ENCODE data around the gene AGPAT3. TPM values are rescaled to one million over a fixed set of nuclear protein-coding genes. Genes with fewer than 3 reads are reported as not detected.

Gene AGPAT3
- 100 to 1,000 TPM in 3 of 4 donors, 10 to 100 TPM in 1; 63.5 to 225 (median 161) TPM for total RNA-seq

DNA sequence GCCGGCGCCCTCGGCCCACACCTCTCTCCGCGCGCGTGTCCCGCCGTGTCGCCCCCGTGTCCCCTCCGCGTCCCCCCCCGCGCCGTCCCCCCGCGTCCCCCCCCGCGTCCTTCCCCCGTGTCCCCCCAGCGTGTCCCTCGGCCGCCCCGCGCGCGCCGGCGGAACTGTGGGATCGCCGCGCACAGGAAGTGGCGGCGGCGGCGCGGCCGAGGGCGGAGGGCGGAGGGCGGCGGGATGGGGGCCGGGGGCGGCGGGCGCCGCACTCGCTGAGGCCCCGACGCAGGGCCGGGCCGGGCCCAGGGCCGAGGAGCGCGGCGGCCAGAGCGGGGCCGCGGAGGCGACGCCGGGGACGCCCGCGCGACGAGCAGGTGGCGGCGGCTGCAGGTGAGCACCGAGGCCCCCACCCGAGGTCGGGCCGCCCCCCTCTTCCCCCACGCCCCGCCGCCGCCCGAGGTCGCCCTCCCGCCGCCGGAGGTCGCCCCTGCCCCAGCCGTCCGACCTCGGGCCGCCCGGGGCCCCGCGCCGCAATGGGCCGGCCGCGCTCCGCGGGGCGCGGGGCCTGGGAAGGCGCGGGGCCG is at the start of gene AGPAT3:
Gene AGPAT3, plus strand, starts transcription at position 262 of the 578 bp plus-strand sequence. CDS start 94,459 bp downstream, outside the sequence.
- H3K4me3 ChIP-seq = peak within 1 kb of the TSS; percentile 80 to 96 (median 90)
- peaks cover 0 to 2% (median 0%) of the 10 kb centered on the region in 3 donors for H3K36me3 ChIP-seq
- H3K9me3 ChIP-seq = no peaks in the 10 kb centered on the region
- no peaks in the 10 kb centered on the region for H3K27me3 ChIP-seq
- peak within 1 kb of the TSS; percentile 95 to 99 (median 97) for H3K27ac ChIP-seq
- no peak for DNase-seq
- peaks cover 0 to 43% (median 0%) of the 10 kb centered on the region in 4 donors for H3K4me1 ChIP-seq
- no peak for TF ChIP-seq CTCF (IDR thresholded peaks at IDR 0.05)
- no peak for TF ChIP-seq POLR2A (IDR thresholded peaks at IDR 0.05)

DNA sequence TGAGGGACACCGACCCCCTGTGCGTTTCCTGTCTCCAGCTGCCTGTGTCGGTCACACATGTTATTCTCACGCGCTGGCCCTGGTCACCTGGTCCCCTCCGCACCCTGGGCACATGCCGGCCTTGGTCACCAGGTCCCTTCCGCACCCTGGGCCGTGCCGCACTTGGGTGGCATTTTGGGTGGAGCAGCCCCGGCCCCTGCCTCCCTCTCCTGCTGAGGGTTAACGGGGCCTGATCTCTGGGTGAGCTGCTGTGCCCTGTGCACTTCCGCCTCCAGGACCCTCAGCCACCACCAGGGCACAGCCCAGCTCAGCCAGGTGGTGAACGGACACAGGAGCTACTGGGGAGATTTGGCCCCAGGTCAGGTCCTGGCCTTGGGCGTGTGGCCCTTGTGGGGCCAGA is 49.0 kb upstream of the AGPAT3 start:
- peaks cover 0 to 12% (median 0%) of the 10 kb centered on the region in 4 donors for H3K9me3 ChIP-seq
- no peak overlapping the region for H3K4me3 ChIP-seq
- H3K36me3 ChIP-seq = no peaks in the 10 kb centered on the region
- H3K4me1 ChIP-seq = peaks cover 0 to 15% (median 3%) of the 10 kb centered on the region in 4 donors
- TF ChIP-seq CTCF (IDR thresholded peaks at IDR 0.05) (no peak), POLR2A (IDR thresholded peaks at IDR 0.05) (no peak)
- no peak for DNase-seq
- no peaks in the 10 kb centered on the region for H3K27me3 ChIP-seq
- no peak overlapping the region for H3K27ac ChIP-seq

DNA sequence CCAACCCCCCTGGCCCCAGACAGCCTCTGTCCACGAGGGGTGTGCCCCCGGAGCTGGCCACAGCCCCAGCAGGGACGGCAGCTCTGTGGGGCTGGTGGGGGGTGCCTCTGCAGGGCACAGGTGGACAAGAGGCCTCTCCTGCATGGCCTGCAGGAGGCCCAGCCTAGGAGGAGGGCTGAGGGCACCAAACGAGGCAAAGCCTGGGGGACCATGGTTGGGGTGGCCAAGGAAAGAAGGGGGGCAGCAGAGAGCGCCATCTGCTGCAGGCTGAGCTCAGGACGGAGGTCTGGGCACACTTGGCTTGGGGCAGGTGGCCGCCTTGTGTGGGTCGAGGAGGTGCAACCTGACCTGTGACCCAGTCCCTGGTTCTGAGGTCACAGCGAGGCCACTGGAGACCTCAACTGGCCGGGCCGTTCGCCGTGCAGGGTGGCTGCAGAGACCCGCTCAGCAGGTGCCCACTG is 48.4 kb upstream of the AGPAT3 start:
- Histone ChIP-seq H3K36me3 (no peaks in the 10 kb centered on the region), H3K4me3 (no peak overlapping the region), H3K4me1 (peaks cover 0 to 10% (median under 1%) of the 10 kb centered on the region in 4 donors), H3K27ac (no peak overlapping the region), H3K9me3 (peaks cover 0 to 12% (median 0%) of the 10 kb centered on the region in 4 donors), H3K27me3 (no peaks in the 10 kb centered on the region)
- DNase-seq = no peak
- no peak for TF ChIP-seq POLR2A (IDR thresholded peaks at IDR 0.05)
- no peak for TF ChIP-seq CTCF (IDR thresholded peaks at IDR 0.05)

GRCh38 chr21:43817157-43818086 is 47.6 kb upstream of the AGPAT3 start:
- Histone ChIP-seq H3K9me3 (peaks cover 0 to 12% (median 0%) of the 10 kb centered on the region in 4 donors), H3K36me3 (no peaks in the 10 kb centered on the region), H3K4me3 (no peak overlapping the region), H3K27ac (no peak overlapping the region), H3K27me3 (no peaks in the 10 kb centered on the region), H3K4me1 (peaks cover 0 to 2% (median 0%) of the 10 kb centered on the region in 4 donors)
- TF ChIP-seq CTCF (IDR thresholded peaks at IDR 0.05) (no peak), POLR2A (IDR thresholded peaks at IDR 0.05) (no peak)
- DNase-seq = no peak

DNA sequence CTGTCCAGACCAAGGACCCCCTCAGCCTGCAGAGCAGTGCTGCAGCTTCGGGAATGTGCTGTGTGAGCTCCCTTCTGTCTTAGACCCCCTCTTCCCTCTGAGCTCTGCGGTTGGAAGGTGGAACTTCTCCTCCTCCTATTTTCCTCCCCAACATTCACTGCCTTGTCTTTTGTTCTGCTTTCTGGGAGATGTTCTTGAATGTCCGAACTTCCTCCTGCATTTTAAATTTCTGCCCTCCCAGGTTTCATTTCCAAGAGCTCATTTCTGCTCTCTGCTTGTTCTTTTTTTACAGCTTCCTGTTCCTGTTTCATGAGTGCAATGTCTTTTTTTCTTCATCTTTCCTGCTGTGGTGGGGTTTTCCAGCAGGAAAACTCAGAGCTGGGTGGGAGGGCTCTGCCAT is 46.3 kb upstream of the AGPAT3 start:
- DNase-seq = no peak
- H3K4me3 ChIP-seq = no peak overlapping the region
- TF ChIP-seq POLR2A (IDR thresholded peaks at IDR 0.05) (no peak), CTCF (IDR thresholded peaks at IDR 0.05) (no peak)
- no peaks in the 10 kb centered on the region for H3K36me3 ChIP-seq
- peaks cover 0 to 12% (median 0%) of the 10 kb centered on the region in 4 donors for H3K9me3 ChIP-seq
- no peak overlapping the region for H3K27ac ChIP-seq
- no peaks in the 10 kb centered on the region for H3K27me3 ChIP-seq
- no peaks in the 10 kb centered on the region for H3K4me1 ChIP-seq
